Measurements from ENCODE around the gene FLOT1. TPM values are rescaled to one million over a fixed set of nuclear protein-coding genes. Genes with fewer than 3 reads are reported as not detected.

The FLOT1 gene
- total and polyA plus RNA-seq, 2 of the 13 experiments (the other 11 are each of a cell fraction or from before 2014, with no cell fraction given) = 82.3 to 130 TPM

DNA sequence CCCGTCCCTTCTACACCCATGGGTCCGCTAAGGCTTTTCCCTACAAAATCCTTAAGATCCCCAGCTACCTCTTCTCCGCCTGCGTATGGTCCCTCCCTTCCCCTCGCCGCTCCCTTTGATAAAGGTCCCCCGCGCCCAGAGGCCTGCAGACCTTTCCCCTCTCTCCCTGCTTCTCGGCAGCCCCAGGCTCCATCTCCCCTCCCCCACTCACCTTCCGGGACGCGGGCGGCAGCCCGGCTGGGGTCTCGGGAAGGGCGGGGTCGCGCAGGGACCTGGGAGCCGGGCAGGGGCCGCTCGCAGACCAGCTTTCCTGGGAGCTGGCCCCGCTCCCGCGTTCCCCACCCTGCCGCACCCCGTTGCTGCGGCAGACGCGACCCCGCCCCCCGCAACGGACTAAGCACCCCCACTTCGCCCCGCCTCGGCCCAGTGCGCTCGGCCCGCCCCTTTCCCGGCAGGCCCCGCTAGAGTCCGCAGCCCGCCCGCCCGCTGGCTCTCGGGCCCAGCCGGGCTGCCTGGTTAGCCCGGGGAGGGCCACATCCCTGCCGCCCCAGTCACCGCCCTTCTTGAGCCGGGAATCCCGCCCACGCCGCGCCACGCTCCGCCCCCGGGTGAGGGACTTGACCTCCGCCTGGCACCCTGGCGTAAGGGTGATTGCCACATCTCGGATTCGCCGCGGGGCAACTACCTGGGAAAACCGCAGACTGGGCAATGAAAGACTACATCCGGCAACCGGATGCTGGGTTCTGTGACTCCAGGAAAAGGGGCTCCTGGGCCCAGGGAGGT lies at the start of gene FLOT1 (continued):
- TF ChIP-seq, protein P1, sequence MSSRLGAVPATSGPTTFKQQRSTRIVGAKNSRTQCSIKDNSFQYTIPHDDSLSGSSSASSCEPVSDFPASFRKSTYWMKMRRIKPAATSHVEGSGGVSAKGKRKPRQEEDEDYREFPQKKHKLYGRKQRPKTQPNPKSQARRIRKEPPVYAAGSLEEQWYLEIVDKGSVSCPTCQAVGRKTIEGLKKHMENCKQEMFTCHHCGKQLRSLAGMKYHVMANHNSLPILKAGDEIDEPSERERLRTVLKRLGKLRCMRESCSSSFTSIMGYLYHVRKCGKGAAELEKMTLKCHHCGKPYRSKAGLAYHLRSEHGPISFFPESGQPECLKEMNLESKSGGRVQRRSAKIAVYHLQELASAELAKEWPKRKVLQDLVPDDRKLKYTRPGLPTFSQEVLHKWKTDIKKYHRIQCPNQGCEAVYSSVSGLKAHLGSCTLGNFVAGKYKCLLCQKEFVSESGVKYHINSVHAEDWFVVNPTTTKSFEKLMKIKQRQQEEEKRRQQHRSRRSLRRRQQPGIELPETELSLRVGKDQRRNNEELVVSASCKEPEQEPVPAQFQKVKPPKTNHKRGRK (CRISPR knock-in tag; IDR thresholded peaks at IDR 0.05) = peak; percentile 78
- TF ChIP-seq PLRG1 (conservative IDR thresholded peaks at IDR 0.05) = no peak
- TF ChIP-seq NFIB (CRISPR knock-in tag; IDR thresholded peaks at IDR 0.05; ENCODE audit: borderline replicate concordance) = no peak
- TF ChIP-seq ZNF10 (CRISPR knock-in tag; IDR thresholded peaks at IDR 0.05; ENCODE audit: borderline replicate concordance, low read depth) = no peak
- peak; percentile 56 for TF ChIP-seq DMAP1 (CRISPR knock-in tag; IDR thresholded peaks at IDR 0.05)
- peak; percentile 58 for TF ChIP-seq HNF4A (CRISPR knock-in tag; IDR thresholded peaks at IDR 0.05)
- TF ChIP-seq, protein P2, sequence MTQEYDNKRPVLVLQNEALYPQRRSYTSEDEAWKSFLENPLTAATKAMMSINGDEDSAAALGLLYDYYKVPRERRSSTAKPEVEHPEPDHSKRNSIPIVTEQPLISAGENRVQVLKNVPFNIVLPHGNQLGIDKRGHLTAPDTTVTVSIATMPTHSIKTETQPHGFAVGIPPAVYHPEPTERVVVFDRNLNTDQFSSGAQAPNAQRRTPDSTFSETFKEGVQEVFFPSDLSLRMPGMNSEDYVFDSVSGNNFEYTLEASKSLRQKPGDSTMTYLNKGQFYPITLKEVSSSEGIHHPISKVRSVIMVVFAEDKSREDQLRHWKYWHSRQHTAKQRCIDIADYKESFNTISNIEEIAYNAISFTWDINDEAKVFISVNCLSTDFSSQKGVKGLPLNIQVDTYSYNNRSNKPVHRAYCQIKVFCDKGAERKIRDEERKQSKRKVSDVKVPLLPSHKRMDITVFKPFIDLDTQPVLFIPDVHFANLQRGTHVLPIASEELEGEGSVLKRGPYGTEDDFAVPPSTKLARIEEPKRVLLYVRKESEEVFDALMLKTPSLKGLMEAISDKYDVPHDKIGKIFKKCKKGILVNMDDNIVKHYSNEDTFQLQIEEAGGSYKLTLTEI (CRISPR knock-in tag; conservative IDR thresholded peaks at IDR 0.05) = peak; percentile 56; the same call in 1 of the 2 replicates
- TF ChIP-seq POLR2AphosphoS5 (IDR thresholded peaks at IDR 0.05; ENCODE audit: low read depth, low read length) = peak; percentile 43
- TF ChIP-seq EEA1 (CRISPR knock-in tag; IDR thresholded peaks at IDR 0.05; ENCODE audit: borderline replicate concordance) = peak; percentile 85; the same call in 1 of the 2 replicates
- TF ChIP-seq TARDBP (CRISPR knock-in tag; IDR thresholded peaks at IDR 0.05) = peak; percentile 86; the same call in 1 of the 2 replicates
- 0 out of 2 replicates have a peak, but pooled peaks have one; percentile 6 for TF ChIP-seq BRCA1 (CRISPR knock-in tag; IDR thresholded peaks at IDR 0.05)
- TF ChIP-seq ZNF577 (CRISPR knock-in tag; IDR thresholded peaks at IDR 0.05; ENCODE audit: borderline replicate concordance, low read depth) = no peak; the same call in 1 of the 2 replicates
- TF ChIP-seq, protein P3, sequence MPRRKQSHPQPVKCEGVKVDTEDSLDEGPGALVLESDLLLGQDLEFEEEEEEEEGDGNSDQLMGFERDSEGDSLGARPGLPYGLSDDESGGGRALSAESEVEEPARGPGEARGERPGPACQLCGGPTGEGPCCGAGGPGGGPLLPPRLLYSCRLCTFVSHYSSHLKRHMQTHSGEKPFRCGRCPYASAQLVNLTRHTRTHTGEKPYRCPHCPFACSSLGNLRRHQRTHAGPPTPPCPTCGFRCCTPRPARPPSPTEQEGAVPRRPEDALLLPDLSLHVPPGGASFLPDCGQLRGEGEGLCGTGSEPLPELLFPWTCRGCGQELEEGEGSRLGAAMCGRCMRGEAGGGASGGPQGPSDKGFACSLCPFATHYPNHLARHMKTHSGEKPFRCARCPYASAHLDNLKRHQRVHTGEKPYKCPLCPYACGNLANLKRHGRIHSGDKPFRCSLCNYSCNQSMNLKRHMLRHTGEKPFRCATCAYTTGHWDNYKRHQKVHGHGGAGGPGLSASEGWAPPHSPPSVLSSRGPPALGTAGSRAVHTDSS (CRISPR knock-in tag; conservative IDR thresholded peaks at IDR 0.05) = no peak
- no peak for TF ChIP-seq STAT5B (CRISPR knock-in tag; IDR thresholded peaks at IDR 0.05)
- TF ChIP-seq, protein P4, sequence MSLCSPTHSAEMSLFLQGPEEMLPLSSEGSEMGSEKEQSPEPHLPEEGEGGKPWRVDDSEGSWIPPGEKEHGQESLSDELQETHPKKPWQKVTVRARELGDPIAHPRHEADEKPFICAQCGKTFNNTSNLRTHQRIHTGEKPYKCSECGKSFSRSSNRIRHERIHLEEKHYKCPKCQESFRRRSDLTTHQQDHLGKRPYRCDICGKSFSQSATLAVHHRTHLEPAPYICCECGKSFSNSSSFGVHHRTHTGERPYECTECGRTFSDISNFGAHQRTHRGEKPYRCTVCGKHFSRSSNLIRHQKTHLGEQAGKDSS (CRISPR knock-in tag; IDR thresholded peaks at IDR 0.05; ENCODE audit: borderline replicate concordance, low read depth) = peak; percentile 90
- TF ChIP-seq, protein P5, sequence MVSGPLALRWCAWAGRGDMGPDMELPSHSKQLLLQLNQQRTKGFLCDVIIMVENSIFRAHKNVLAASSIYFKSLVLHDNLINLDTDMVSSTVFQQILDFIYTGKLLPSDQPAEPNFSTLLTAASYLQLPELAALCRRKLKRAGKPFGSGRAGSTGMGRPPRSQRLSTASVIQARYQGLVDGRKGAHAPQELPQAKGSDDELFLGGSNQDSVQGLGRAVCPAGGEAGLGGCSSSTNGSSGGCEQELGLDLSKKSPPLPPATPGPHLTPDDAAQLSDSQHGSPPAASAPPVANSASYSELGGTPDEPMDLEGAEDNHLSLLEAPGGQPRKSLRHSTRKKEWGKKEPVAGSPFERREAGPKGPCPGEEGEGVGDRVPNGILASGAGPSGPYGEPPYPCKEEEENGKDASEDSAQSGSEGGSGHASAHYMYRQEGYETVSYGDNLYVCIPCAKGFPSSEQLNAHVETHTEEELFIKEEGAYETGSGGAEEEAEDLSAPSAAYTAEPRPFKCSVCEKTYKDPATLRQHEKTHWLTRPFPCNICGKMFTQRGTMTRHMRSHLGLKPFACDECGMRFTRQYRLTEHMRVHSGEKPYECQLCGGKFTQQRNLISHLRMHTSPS (CRISPR knock-in tag; IDR thresholded peaks at IDR 0.05; ENCODE audit: low read depth) = peak; percentile 98
- TF ChIP-seq, protein P6, sequence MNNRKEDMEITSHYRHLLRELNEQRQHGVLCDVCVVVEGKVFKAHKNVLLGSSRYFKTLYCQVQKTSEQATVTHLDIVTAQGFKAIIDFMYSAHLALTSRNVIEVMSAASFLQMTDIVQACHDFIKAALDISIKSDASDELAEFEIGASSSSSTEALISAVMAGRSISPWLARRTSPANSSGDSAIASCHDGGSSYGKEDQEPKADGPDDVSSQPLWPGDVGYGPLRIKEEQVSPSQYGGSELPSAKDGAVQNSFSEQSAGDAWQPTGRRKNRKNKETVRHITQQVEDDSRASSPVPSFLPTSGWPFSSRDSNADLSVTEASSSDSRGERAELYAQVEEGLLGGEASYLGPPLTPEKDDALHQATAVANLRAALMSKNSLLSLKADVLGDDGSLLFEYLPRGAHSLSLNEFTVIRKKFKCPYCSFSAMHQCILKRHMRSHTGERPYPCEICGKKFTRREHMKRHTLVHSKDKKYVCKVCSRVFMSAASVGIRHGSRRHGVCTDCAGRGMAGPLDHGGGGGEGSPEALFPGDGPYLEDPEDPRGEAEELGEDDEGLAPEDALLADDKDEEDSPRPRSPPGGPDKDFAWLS (CRISPR knock-in tag; IDR thresholded peaks at IDR 0.05; ENCODE audit: borderline replicate concordance) = no peak
- TF ChIP-seq, protein P7, sequence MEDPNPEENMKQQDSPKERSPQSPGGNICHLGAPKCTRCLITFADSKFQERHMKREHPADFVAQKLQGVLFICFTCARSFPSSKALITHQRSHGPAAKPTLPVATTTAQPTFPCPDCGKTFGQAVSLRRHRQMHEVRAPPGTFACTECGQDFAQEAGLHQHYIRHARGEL (CRISPR knock-in tag; IDR thresholded peaks at IDR 0.05) = no peak
- peak; percentile 97 for TF ChIP-seq ARID2 (CRISPR knock-in tag; IDR thresholded peaks at IDR 0.05; ENCODE audit: borderline replicate concordance)
